Neural cell (in vitro differentiated cells): ENCODE results near the gene FOXN1. TPM values are rescaled to one million over a fixed set of nuclear protein-coding genes. Genes with fewer than 3 reads are reported as not detected.

Source experiments
- H2AFZ ChIP-seq: fragments of 200-600, 300-800 bp; sonication (generic), shearing (Covaris generic); 2 replicates; pipeline ENCODE4 v1.6.0; 2014; ENCODE audit warnings: low read depth, mild to moderate bottlenecking, antibody characterized with exemption, low read length, moderate library complexity
- H3F3A ChIP-seq: fragments of 200-600 bp; shearing (Covaris generic); 2 replicates; pipeline ENCODE4 v1.6.1; 2016; ENCODE audit warnings: mild to moderate bottlenecking, moderate library complexity, mixed read lengths, antibody characterized with exemption, low read length; ENCODE audit not compliant: insufficient read depth, poor library complexity, severe bottlenecking
- H3K27ac ChIP-seq: fragments of 200-600, 300-800 bp; sonication (generic), shearing (Covaris generic); 2 replicates; pipeline ENCODE4 v1.5.1; 2014; ENCODE audit warnings: mild to moderate bottlenecking, low read length, moderate library complexity
- H3K27me3 ChIP-seq: fragments of 300-800, 200-600 bp; sonication (generic), shearing (Covaris generic); 2 replicates; pipeline ENCODE4 v1.6.0; 2014; ENCODE audit warnings: mild to moderate bottlenecking, low read depth, low read length, moderate library complexity; ENCODE audit not compliant: insufficient read depth
- H3K36me3 ChIP-seq: fragments of 300-800, 200-600 bp; sonication (generic), shearing (Covaris generic); 2 replicates; pipeline ENCODE4 v1.5.1; 2014; ENCODE audit warnings: mild to moderate bottlenecking, antibody characterized with exemption, low read length, moderate library complexity; ENCODE audit not compliant: insufficient read depth
- H3K4me2 ChIP-seq: fragments of 300-800, 200-600 bp; sonication (generic), shearing (Covaris generic); 2 replicates; pipeline ENCODE4 v1.6.0; 2014; ENCODE audit warnings: mild to moderate bottlenecking, low read length
- H3K4me3 ChIP-seq: fragments of 300-800, 200-600 bp; sonication (generic), shearing (Covaris generic); 2 replicates; pipeline ENCODE4 v1.5.1; 2014; ENCODE audit warnings: mild to moderate bottlenecking, low read length, moderate library complexity
- H3K79me2 ChIP-seq: fragments of 200-600 bp; shearing (Covaris generic); replicated peaks from 2 replicates; pipeline ENCODE4 v1.6.0; 2014; ENCODE audit warnings: mild to moderate bottlenecking, low read length, moderate library complexity; ENCODE audit not compliant: insufficient read depth
- H3K9ac ChIP-seq: fragments of 300-800, 200-600 bp; sonication (generic), shearing (Covaris generic); 2 replicates; pipeline ENCODE4 v1.6.1; 2016; ENCODE audit warnings: mild to moderate bottlenecking, low read length, mixed read lengths
- H3K9me2 ChIP-seq: fragments of 200-600 bp; shearing (Covaris generic); 2 replicates; pipeline ENCODE4 v1.6.1; 2016; ENCODE audit warnings: mild to moderate bottlenecking, low read length, mixed read lengths; ENCODE audit not compliant: insufficient read depth
- H3K9me3 ChIP-seq: fragments of 200-600, 300-800 bp; sonication (generic), shearing (Covaris generic); 2 replicates; pipeline ENCODE4 v1.6.1; 2016; ENCODE audit warnings: mild to moderate bottlenecking, mixed run types, low read length, moderate library complexity, mixed read lengths
- H4K20me1 ChIP-seq: fragments of 200-600 bp; shearing (Covaris generic); 2 replicates; pipeline ENCODE4 v1.6.1; 2016; ENCODE audit warnings: mild to moderate bottlenecking, mixed run types; ENCODE audit not compliant: insufficient read depth
- EP300 ChIP-seq: fragments of 450-650 bp; conservative IDR thresholded peaks from 2 replicates; pipeline ENCODE4 v1.6.1; 2014; ENCODE audit warnings: antibody characterized with exemption, mild to moderate bottlenecking, moderate library complexity; ENCODE audit not compliant: poor library complexity, severe bottlenecking
- EZH2 ChIP-seq: fragments of 200-600, 300-800 bp; shearing (Covaris generic), sonication (generic); IDR thresholded peaks from 2 replicates; pipeline ENCODE4 v1.6.1; 2014; ENCODE audit warnings: antibody characterized with exemption, low read length, borderline replicate concordance, mild to moderate bottlenecking; ENCODE audit not compliant: insufficient read depth, poor library complexity, severe bottlenecking
- MXI1 ChIP-seq: fragments of 450-650 bp; conservative IDR thresholded peaks from 2 replicates; pipeline ENCODE4 v1.6.1; 2014; ENCODE audit warnings: antibody characterized with exemption, mild to moderate bottlenecking; ENCODE audit not compliant: poor library complexity, severe bottlenecking
- POLR2AphosphoS5 ChIP-seq: IDR thresholded peaks from 2 replicates; pipeline ENCODE4 v1.6.1; 2012
- RAD21 ChIP-seq: fragments of 450-650 bp; conservative IDR thresholded peaks from 2 replicates; pipeline ENCODE4 v1.6.1; 2014; ENCODE audit warnings: antibody characterized with exemption, mild to moderate bottlenecking, moderate library complexity
- REST ChIP-seq: IDR thresholded peaks from 2 replicates; pipeline ENCODE4 v1.6.1; 2012; ENCODE audit warnings: borderline replicate concordance
- SMC3 ChIP-seq: fragments of 450-650 bp; conservative IDR thresholded peaks from 2 replicates; pipeline ENCODE4 v1.6.1; 2014; ENCODE audit warnings: antibody characterized with exemption, mild to moderate bottlenecking, moderate library complexity; ENCODE audit not compliant: poor library complexity
- TAF1 ChIP-seq: IDR thresholded peaks from 2 replicates; pipeline ENCODE4 v1.6.1; 2012; ENCODE audit warnings: low read depth
- polyA plus RNA-seq: library from polyadenylated mRNA; depleted of rRNA; stranded (reverse); fragments of >200 nt; gene quantifications from 2 replicates; pipeline ENCODE4 v1.2.3, GENCODE V29; 2014
- TF ChIP-seq, protein P1 (sequence below): fragments of 450-650 bp; IDR thresholded peaks from 2 replicates; pipeline ENCODE4 v1.5.1; 2014; ENCODE audit warnings: antibody characterized with exemption, mild to moderate bottlenecking, moderate library complexity; ENCODE audit not compliant: poor library complexity, severe bottlenecking

The FOXN1 gene
- polyA plus RNA-seq, 1 donor from 2014 or later: not detected

GRCh38 chr17:28580959-28581358 is 74.8 kb downstream of the FOXN1 start:
- Histone ChIP-seq H3K9me3 (no peaks in the 10 kb centered on the region), H3K36me3 (no peaks in the 10 kb centered on the region), H3K9me2 (no peaks in the 10 kb centered on the region), H3K4me3 (no peak overlapping the region), H2AFZ (no peak overlapping the region), H4K20me1 (no peaks in the 10 kb centered on the region), H3K27ac (no peak overlapping the region), H3K79me2 (no peaks in the 10 kb centered on the region), H3K4me2 (no peak overlapping the region), H3F3A (no peaks in the 10 kb centered on the region), H3K9ac (no peak overlapping the region), H3K27me3 (no peaks in the 10 kb centered on the region)
- TF ChIP-seq TAF1: no peak
- TF ChIP-seq EP300: no peak
- no peak for TF ChIP-seq REST
- no peak for TF ChIP-seq POLR2AphosphoS5
- TF ChIP-seq EZH2: no peak
- TF ChIP-seq MXI1: no peak
- TF ChIP-seq RAD21: no peak
- TF ChIP-seq, protein P1, sequence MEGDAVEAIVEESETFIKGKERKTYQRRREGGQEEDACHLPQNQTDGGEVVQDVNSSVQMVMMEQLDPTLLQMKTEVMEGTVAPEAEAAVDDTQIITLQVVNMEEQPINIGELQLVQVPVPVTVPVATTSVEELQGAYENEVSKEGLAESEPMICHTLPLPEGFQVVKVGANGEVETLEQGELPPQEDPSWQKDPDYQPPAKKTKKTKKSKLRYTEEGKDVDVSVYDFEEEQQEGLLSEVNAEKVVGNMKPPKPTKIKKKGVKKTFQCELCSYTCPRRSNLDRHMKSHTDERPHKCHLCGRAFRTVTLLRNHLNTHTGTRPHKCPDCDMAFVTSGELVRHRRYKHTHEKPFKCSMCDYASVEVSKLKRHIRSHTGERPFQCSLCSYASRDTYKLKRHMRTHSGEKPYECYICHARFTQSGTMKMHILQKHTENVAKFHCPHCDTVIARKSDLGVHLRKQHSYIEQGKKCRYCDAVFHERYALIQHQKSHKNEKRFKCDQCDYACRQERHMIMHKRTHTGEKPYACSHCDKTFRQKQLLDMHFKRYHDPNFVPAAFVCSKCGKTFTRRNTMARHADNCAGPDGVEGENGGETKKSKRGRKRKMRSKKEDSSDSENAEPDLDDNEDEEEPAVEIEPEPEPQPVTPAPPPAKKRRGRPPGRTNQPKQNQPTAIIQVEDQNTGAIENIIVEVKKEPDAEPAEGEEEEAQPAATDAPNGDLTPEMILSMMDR: no peak
- TF ChIP-seq SMC3: no peak

- no peaks in the 10 kb centered on the region for H3K36me3 ChIP-seq
These were observed 76.4 kb downstream of the FOXN1 start for GRCh38 chr17:28582513-28582912.

More at GRCh38 chr17:28582513-28582912, 76.4 kb downstream of the FOXN1 start:
- H3K4me2 ChIP-seq: no peak overlapping the region
- no peaks in the 10 kb centered on the region for H3K27me3 ChIP-seq
- H4K20me1 ChIP-seq: no peaks in the 10 kb centered on the region
- H3F3A ChIP-seq: no peaks in the 10 kb centered on the region
- no peaks in the 10 kb centered on the region for H3K9me2 ChIP-seq
- no peaks in the 10 kb centered on the region for H3K79me2 ChIP-seq
- no peak overlapping the region for H3K4me3 ChIP-seq
- no peak overlapping the region for H2AFZ ChIP-seq
- no peak overlapping the region for H3K27ac ChIP-seq
- no peak overlapping the region for H3K9ac ChIP-seq
- TF ChIP-seq EZH2: no peak
- no peak for TF ChIP-seq RAD21
- no peak for TF ChIP-seq EP300
- TF ChIP-seq TAF1: no peak
- no peak for TF ChIP-seq MXI1
- TF ChIP-seq, protein P1: no peak
- TF ChIP-seq SMC3: no peak
- no peak for TF ChIP-seq POLR2AphosphoS5
- no peak for TF ChIP-seq REST
- H3K9me3 ChIP-seq: no peaks in the 10 kb centered on the region
